SKM-1 treated with dmso at 0.1 percent for 144 hours (cell line): ENCODE results near the gene LCLAT1.

Experiments
- DNase-seq: peaks from one replicate; lab custom pipeline; 2025; ENCODE audit not compliant: unreplicated experiment; lab: John Stamatoyannopoulos, UW

LCLAT1 gene

DNA sequence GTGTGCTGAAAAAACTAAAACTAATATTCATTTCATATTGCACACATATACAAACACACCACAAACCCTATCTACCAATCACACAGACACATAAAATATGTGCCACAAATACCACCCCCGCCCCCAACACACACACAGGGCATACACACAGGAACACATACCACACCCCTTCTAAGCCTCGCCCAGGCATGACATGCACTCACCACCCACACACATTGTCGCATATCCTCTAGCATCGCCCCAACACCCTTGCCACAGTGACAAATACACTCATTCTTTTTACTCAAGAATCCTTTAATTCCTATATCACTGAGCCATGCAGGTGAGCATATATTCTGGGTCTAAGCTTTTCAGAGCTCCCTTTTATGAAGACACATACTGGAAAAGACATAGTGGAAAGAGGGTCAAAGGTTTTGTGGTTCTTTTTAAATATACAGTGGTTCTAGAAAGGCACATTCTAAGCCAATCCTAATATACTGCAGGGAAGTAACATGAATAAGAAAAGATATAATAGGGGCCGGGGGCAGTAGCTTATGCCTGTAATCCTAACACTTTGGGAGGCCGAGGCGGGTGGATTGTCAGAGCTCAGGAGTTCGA is 24.5 kb upstream of the LCLAT1 start:
- DNase-seq = no peak

DNA sequence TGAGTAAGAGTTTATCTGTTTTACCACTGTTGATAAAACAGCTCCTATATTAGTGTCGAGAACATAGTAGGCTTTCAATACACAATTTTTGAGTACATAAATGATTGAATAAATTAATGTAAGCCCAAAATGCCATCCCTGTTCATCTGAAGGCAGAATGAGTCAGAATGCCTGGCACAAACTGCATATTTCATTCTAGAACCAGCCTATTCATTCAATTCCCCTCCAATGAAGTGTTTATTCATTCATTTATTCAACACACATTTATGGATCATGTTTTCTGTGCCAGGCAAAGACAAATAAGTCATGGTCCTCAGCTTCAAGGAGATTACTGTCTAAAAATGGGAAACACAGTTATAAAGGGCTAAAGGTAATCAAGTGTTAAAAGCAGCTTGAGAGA is 22.8 kb upstream of the LCLAT1 start:
- no peak for DNase-seq

DNA sequence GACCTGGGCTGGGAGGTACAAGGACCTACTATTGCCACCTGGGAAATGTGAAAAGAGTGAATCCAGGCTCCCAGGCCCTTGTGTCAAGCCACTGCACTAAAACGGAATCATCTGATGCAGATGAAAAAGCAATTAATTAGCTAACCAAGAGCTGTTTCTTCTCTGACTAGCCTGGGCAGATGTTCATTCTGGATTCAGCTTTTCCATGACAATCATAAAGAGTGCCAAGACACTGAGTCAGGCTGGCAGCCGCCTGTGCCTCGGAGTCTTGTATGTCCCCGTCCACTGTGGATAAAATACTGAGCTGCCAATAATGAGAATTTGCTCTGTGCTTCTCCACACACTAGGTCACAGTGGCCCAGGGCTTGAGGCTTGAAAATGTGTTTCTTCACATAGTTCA is 21.7 kb upstream of the LCLAT1 start:
- no peak for DNase-seq

DNA sequence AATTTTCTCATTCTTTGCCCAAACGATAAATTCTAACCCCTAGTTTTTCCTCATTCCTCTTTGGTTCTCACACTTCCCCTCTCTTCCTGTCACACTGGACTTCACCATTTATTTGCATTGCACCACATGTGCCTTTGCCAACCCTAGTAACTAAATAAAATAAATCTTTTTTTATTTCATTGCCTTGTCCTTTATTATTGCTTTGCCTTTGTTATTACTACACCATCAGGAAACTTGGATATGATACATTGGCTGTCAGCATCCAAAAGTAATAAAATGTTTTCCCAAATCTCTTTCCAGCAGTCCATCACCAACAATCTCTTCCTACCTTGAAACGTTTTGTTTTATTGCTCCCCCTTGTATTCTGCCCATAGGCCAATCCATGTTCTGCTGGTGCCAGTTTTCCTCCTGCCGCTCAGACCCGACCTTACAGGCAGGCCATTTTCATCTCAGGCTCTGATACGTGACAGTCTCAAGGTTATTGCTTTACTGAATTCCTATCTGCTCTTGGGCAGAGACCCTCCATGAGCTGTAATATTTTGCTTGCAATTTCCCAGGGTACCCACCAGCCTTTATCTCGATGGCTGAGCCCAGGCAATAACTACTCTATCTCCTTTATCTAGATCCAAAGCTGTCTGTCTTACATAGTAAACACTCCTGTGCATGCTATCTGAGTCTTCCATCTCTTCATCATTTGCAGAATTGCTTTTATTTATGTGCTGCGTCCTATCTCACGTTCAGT is 19.3 kb upstream of the LCLAT1 start:
- no peak for DNase-seq

DNA sequence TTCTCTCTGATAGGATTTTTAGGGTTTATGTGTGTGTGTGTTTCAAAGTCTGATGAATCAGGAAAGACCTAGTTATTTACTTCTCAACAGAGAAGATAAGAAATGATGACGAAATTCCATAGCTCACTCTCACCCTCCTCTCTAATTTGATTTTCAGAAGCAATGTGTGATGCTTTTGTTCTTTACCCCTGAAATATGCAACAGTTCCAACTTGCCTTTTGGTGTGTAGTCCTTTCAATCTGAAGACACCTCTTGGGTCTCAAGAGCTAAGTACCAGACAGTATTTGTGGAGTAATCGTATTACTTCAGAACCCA is 18.7 kb upstream of the LCLAT1 start:
- DNase-seq = no peak

DNA sequence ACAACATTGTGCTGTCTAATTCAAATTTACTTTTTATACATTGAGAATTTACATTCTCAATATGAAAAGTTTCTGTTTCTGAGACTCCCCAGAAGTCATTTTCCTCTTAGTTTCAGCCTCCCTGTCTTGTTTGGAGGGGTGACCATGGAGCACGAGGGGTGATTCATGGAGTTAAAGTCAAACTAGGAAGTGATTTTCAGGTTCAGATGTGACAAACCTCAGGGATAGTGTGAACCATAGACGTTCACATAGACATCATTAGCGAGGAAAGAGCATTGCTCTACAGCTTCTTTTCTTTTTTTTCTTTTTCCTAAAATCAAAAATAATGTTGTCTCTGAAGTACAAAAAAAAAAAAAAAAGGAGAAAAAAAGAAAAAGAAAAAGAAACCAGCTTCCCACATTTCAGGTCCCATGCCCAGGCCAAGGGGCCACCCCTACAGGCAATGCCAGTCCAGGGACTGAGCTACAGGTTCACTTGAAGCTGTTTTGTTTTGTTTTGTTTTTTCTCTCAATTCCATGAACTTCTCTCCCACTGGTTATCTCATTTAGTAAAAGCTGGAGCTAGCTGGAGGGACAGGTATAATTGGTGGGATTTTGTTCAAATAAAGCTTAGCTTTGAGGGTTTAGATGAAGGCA is 18.1 kb upstream of the LCLAT1 start:
- no peak for DNase-seq

DNA sequence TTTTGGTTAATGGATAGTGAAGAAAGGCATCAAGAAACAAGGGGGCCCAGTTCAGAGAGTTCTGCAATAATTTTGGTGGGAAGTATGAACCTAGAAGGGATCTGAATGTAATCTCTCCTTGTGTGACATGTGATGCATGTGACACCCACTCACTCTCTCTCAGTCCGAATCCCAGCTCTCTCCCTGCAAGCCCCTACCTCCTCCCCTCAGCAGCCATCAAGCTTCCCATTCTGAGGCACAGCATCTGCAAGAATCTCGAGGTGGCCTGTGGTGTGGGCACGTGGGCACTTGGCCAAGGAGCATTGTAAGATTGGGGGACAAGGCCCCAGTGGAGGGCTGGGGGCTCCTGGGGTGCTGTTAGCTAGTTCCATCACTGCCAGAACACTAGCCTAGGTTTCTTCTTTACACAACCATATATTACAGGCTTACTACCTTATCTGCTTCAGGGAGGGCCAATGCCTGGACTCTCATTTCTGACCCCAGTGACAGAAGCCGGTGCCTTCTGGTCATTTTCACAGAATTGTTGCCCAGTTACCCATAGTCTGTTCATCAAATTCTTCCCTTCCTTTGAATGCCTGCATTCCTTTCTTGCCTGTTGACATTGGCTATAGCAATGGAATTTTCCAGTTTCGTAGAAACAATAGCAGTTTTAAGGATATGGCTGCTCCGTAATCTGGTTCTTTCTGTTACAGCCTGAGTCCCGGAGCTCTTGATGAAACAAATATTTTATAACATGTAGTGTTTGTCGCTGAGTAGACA is 13.3 kb upstream of the LCLAT1 start:
- no peak for DNase-seq

DNA sequence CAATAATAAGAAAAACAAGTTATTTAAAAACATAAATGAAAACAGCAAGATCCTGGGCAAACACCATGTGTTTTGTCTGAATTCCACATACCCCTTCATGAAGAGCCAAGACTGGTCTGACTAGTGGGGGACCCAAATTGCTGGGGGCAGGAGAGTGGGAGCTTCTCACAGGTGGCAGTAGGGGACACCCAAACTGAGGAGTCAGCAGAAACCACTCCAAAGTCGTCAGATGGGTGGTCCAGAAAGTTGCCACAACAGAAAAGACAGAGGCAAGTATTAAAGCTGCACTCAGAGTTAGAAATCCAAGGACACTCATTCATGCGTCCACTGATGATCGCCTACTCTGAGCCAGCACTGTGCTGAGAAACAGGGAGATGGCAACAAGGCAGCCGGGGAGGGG is 12.3 kb upstream of the LCLAT1 start:
- DNase-seq = no peak

DNA sequence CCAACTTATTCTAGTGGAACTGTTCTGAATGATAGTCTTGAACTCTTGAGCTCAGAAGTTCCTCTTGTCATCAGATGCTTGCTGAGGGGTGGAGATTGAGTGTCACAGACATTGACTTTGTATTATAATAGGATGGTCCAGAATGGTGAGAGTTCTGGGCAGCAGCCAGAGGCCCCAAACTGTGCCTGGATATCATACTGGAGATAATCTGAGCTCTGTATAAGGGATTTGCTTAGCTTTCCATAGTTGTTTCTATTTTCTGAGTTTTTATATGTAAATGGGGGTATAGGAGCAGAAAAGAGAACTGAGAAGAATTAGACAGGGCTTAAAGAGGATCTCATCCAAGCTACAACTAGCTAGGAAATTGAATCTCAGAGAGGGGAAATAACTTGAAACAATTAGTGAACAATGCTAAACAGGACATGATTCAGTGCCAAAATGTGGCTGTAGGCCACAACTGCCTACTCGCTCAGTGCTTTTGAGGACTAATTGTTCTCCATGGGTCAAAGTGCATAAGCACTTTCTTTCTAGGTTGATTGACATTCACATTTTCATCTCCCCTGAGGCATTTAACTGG is 10.1 kb upstream of the LCLAT1 start:
- no peak for DNase-seq

DNA sequence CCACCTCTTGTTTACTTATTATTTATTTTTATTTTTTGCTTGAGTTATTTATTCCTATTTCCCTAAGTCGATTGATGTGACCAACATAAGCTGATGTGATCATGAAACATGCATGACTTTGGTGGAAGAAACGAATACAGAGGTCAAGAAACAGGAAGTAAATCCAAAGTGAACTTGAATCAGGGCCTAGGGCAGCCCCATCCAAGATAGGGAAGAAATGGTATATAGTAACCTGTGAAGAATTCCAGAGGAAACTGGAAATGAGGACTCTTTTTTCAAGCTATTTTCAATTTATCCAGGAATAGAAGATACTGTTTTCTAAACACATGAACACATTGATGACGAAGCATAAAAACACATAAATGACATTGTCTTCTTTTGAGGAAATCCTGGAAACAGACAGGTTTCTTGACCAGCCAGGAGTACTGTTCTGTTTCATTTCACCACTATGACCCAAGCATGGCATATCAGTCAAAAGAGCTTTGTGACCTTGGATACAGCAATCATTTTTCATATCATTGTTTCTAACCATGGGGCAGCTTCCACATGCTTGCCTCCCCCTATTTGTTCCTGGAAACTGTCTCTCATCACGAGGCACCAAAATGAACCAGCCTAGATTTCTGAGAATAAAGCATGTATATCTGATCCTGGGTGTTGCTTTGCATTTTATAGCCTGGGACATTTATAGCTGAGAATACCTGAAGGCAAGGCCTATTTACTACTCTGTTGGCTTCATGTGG is 9.1 kb upstream of the LCLAT1 start:
- DNase-seq = no peak

DNA sequence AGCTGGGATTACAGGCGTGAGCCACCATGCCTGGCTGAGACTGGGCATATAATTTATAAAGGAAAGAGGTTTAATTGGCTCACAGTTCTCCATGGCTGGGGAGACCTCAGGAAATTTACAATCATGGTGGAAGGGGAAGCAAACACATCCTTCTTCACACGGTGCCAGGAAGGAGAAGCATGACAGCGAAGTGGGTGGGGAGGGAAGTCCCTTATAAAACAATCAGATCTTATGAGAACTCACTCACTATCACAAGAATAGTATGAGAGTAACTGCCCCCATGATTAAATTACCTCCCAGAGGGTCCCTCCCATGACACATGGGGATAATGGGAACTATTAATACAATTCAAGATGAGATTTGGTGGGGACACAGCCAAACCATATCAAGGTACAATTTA is 7.8 kb upstream of the LCLAT1 start:
- DNase-seq = no peak

DNA sequence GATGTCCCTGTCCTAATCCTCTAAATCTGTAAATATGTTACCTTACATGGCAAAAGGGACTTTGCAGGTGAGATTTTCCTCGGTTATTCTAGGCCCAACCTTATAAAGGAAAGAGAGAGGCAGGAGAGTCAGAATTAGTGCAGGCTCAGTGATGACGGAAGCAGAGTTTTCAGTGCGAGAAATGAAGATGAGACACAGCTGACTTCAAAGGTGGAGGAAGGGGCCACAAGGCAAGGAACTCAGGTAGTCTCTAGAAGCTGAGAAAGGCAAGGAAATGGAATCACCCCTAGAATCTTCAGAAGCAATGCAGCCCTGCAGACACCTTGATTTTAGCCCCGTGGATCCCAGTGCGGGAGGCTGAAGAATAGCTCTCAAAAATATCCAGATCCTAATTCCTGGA is 7.2 kb upstream of the LCLAT1 start:
- no peak for DNase-seq

DNA sequence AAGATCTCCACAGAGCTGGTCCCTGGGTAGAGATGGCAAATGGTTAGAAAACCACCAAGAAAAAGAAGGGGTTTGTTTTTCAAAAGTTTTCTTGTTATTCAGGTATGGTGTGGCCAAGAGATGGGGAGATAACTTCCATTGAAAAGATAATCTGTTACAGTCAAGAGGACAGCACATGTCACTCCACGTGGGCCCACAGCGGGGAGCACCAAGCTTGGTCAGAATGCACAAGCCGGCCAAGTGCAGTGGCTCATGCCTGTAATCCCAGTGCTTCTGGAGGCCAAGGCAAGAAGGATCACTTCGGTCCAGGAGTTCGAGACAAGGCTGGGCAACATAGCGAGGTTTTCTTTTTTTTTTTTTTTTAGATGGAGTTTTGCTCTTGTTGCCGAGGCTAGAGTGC is 6.0 kb upstream of the LCLAT1 start:
- no peak for DNase-seq

DNA sequence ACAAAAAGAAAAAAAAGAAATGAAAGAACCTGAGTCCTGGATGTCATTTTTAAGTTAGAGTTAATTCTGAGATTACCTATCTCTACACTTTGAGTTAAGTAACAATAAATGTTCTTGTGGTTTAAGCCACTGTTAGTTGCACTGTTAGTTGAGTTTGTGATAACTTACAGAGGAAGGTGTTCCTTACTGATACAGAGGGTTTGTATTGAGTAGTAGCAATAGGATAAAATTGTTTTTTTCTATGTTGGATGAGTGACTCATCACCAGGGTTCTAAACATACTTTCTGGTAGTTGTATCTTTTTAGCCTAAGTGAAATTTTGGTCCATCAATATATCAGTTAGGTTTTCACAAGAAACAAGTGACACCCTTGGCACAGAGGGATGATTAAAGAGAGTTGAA is 4.0 kb upstream of the LCLAT1 start:
- no peak for DNase-seq

DNA sequence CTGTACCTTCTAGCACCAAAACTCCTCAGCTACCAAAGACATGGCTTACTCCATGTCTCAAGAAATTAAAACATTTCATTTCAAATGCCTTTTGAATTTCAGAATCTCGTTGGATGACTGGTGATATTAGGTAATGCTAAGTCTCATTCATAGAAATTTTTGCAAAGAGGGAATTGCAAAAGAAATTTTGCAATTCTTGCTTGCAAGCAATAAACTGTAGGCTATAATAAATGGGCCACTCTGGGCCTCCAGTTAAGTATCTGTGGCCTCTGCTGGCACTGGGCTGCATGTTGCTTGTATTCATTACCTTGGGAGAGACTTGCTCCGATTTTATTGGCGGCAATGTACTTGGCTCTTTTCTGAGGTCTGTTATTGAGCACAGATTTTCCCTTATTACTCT is 2.8 kb upstream of the LCLAT1 start:
- DNase-seq = no peak

DNA sequence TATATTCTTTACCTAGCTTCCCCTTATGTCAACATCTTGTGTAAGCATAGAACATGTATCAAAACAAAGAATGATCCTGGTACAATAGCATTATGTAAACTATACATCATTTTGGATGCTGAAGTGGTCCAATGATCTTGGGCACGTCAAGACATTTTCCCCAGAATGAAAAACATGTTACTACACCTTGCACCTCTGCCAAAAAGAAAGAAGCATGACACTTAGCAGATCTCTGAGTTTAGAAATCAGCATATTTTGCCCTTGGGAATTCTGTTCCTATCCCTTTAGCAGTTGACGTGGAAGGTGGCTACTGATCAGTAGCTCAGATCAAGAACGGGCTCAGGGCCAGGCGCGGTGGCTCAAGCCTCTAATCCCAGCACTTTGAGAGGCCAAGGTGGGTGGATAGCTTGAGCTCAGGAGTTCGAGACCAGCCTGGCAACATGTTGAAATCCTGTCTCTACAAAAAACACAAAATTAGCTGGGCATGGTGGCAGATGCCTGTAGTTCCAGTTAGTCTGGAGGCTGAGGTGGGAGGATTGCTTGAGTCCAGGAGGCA is 1.7 kb upstream of the LCLAT1 start:
- DNase-seq = no peak

DNA sequence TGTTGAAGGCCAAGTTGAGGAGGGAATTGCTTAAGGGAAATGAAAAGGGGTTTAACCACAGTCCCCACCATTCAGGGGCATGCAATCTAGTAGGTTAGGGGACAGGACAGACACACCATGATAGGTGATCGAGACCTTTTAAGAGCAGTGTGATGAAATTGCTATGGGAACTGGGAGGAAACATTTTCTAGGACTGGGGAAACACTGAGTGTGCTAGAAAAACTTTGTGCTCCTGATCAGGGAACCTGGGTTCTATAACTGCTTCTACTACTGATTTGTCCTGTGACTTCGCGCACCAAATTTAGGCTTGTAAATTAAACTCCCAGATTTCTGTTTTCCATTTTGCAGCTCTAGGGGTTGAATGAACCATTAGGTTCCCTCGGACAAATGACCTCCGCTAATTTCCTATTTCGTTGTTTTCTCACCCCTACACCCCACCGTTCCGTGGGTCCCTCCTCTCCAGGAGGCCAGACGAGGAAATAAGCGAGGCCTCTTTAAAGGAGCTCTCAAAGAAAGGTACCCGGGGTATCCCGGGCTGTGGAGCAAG is 371 bp upstream of the LCLAT1 start:
- DNase-seq = no peak

DNA sequence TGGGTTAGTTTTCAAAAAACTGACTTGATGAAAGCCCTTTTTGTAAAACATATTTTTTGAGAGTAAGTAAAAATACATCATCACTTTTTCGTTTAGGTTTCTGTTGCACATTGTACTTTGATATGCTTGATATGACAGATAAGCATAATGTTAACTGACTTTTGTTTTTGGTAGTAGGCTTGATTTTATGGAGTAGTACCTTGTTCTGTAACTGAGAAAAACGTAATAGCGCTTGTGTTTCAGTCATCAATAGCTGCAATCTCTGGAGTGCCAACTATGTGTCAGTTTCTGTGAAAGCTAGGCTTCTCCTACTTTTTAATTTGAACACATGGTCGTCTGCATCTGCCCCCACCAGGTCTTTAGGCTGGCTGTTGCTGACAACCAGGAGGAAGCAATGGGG is 1.3 kb downstream of the LCLAT1 start:
- DNase-seq = no peak

DNA sequence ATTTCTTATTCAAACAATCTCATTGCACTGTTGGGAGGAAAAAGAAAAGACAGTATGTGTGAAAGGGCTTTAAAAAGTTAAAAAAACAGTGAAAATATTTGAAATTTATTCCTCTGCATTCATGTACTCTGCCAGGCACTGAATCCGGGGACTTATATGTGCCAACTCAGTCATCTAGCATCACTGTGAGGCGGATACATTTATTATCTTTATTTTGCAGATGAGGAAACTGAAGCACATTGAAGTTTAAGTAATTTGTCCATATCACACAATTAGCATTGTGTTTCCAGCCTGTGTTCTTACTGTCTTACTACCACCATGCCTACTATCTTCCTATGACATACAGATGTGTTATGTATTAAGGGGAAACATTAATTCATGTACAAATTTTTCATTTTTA is 1.8 kb downstream of the LCLAT1 start:
- no peak for DNase-seq

DNA sequence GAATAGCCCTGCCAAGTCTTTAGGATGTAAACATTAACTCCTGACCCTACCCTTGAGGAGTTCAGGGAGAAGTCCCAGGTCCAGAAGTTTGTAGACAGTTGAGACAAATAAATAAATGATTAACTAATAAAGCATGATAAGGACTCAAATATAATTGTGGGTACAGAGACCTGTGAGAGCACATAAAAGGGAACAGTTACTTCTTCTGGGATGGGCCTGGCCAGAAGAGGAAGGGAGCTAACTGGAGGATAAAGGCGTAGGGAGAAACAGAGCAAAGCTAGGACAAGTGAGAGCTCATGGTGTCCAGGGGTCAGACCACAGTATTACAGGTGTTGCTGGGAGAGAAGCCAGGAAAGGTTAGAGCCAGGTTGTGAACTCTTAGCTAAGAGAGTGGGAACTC is 3.0 kb downstream of the LCLAT1 start:
- no peak for DNase-seq

DNA sequence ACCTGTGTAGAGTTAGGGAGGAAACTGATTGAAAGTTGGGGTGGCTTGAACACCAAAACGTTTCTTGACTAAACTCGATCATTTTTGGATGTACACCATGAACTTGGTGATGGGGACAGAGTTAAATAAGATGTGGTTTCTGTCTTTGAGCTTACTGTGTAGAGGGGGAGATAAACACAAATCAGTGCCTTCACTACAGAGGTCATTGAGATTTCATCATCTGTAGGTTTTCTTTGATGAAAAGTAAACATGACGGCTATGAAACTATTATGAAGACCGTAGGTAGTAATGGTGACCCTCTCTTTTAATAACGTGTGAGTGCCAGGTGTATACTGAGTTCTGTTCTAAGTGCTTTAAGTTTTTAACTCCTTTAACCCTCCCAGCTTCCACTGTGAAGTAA is 6.5 kb downstream of the LCLAT1 start:
- DNase-seq = no peak
